Coronary artery (tissue), 2 donors: ENCODE results near the gene CA4.
"Not testable (repeated sequence)": the region's sequence is repeated elsewhere in the genome, so short reads cannot be mapped to it uniquely, and the experiment has no call there.

Source experiments
- DNase-seq: peaks from one replicate; pipeline ENCODE4 v3.0.0-alpha.2; 2017; ENCODE audit warnings: low spot score
- H3K27ac ChIP-seq, 2 donors: fragments of 200-600 bp; sonication (generic); one replicate each; pipeline ENCODE4 v1.5.1; 2016 to 2019
- H3K4me3 ChIP-seq: fragments of 200-600 bp; sonication (generic); 2 replicates; pipeline ENCODE4 v1.5.1; 2016; ENCODE audit warnings: mild to moderate bottlenecking, moderate library complexity
- CTCF ChIP-seq: fragments of 200-600 bp; sonication (generic); IDR thresholded peaks from one replicate; pipeline ENCODE4 v1.5.1; 2019; ENCODE audit warnings: antibody characterized with exemption

CA4 gene

DNA sequence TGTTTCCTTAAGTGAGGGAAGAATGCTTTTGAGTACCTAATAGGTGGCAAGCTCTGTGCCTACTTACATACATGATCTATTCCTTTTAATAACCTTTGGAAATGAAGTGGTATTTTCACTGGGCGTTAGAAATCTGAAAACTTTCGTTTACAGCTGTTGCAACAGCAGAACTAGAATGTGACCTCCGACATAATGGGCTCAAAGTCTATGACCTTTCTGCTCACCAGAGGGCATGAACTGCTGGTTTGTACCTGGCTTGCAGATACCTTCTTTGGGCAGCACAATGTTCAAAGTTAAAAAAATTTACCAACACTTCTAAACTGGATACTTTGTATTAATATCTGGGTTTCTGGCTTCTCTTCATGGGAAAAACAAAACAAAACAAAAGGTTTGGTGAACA lies 24.3 kb downstream of the CA4 start:
- no peak for DNase-seq
- no peak overlapping the region for H3K27ac ChIP-seq
- no peak for TF ChIP-seq CTCF
- H3K4me3 ChIP-seq, result no peak overlapping the region

DNA sequence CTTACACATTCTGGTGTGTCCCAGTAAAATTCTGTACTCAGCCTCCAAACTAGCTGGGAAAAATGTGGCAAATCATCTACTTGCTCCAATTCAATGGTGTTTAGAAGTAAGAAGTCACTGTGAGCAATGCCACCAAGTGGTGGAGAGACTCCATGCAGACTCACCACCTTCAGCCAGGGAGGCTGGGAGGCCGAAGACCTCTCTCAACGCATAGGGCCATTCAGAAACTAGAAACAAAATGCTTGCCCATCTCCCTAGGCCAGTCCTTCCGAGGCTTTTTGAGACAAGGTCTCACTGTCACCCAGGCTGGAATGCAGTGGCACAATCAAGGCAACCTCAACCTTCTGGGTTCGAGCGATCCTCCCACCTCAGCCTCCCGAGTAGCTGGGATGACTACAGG lies 25.0 kb downstream of the CA4 start:
- H3K4me3 ChIP-seq, H3K27ac ChIP-seq, DNase-seq: not testable (repeated sequence)

- not testable (repeated sequence) for H3K27ac ChIP-seq, DNase-seq, H3K4me3 ChIP-seq
Measured at GRCh38 chr17:60176763-60177162, 27.0 kb downstream of the CA4 start.

DNA sequence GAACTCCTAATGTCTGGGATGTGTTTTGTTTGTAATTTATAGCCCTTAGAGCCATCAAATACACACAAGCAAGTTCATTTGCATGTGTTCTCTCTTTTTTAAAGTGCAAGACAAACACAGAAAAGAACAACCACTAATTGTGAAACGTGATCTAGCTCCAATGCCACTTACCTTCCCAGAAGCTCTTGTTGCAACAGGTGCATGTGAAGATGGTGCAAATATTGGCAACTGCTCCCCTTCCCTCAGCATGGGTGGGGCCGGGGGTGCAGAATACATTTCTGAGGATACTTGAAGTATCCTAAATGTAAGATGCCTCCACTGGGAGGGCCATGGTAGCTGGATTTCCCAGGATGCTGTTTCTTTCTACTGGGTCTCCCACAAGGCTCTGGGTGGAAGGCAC lies 28.4 kb downstream of the CA4 start:
- H3K27ac ChIP-seq, H3K4me3 ChIP-seq, DNase-seq: not testable (repeated sequence)

GRCh38 chr17:60180380-60180779 lies 30.6 kb downstream of the CA4 start:
- not testable (repeated sequence) for DNase-seq, H3K4me3 ChIP-seq, H3K27ac ChIP-seq

DNA sequence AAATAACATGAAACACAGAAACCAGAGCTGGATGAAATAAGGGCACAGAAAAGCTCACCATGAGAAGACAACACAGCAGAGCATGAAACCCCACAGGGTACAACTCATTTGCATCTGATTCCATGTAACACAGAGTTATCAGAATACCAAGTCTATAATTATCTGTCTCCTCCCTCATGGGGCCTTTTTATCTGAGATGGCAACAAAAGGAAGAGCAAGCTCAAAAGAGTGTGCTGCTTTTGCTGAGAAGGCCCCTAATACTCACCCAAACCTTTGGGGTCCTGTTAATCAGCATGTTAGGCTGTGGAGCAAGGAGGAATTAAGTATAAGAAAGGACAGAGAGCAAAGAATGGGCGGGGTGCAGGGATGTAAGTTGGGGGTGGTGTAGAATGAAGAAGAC lies 36.6 kb downstream of the CA4 start:
- H3K4me3 ChIP-seq, DNase-seq: not testable (repeated sequence)
- H3K27ac ChIP-seq, result peak overlapping the region in 1 of 2 donors; percentile 38

DNA sequence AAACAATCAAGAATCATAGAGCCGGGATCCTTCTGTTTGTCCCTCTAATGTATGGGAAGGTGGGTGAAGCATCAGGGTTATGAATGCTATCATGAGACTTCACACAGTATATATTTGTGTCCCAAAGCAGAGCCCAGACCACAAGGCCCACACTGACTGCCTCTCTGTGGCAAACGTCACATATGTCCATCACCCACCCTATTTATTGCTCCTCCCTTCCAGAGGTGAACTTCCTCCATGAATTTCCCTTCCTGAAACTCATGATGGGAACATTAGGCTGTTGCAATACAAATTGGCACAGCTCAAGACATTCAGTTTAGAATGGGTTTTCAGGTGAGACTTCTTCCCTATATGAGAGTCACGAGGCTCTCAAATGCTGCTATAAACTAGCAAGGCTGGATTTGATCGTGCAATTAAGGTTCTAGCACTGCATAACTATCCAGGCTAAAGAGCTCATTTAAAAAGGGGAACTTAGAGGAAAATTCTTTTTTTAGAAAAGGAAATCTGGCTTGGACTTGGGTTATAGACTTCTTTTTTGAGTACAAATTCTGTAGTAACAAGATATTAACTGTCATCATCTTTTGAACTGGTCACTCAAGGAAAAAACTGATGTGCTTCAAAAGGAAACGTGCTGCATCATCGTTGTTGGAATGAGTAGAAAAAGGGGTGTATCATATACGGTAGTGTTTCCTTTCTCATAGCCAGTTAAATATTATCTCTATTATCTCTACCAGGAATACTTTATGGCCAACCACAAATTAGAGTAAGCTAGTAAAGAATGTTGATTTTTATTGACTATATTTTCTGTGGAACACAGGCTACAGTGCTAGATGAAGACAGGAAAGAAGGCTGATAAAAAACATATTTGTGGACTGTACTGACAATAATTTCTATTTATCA lies 37.3 kb downstream of the CA4 start:
- not testable (repeated sequence) for DNase-seq, H3K4me3 ChIP-seq
- peak overlapping the region in 1 of 2 donors; percentile 38 for H3K27ac ChIP-seq

GRCh38 chr17:60188759-60189158 lies 39.0 kb downstream of the CA4 start:
- H3K4me3 ChIP-seq, result no peak overlapping the region
- TF ChIP-seq CTCF, result no peak
- H3K27ac ChIP-seq, result no peak overlapping the region
- DNase-seq, result no peak

- H3K27ac ChIP-seq, DNase-seq, H3K4me3 ChIP-seq: not testable (repeated sequence)
Measured at GRCh38 chr17:60190032-60190431, 40.3 kb downstream of the CA4 start.

GRCh38 chr17:60193032-60193431 lies 43.3 kb downstream of the CA4 start:
- H3K27ac ChIP-seq, H3K4me3 ChIP-seq, DNase-seq: not testable (repeated sequence)

GRCh38 chr17:60193482-60193881 lies 43.7 kb downstream of the CA4 start:
- H3K4me3 ChIP-seq, result no peak overlapping the region
- H3K27ac ChIP-seq, result no peak overlapping the region
- no peak for TF ChIP-seq CTCF
- DNase-seq, result no peak

GRCh38 chr17:60194141-60194540 lies 44.4 kb downstream of the CA4 start:
- not testable (repeated sequence) for H3K27ac ChIP-seq, DNase-seq, H3K4me3 ChIP-seq

DNA sequence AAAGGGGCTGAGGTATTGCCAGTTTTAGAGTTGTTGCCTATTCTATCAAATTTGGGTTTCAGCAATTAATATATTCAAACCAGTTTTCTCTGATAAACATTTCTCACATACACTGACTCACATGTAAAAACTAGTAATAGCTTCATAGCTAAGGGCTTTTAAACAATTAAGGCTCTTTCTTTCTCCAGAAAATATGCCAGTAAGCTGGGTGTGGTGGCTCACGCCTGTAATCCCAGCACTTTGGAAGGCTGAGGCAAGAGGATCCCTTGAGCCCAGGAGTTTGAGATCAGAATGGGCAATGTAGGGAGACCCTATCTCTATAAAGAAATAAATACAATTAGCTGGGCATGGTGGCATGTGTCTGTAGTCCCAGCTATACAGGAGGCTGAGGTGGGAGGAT lies 48.9 kb downstream of the CA4 start:
- not testable (repeated sequence) for H3K4me3 ChIP-seq, DNase-seq, H3K27ac ChIP-seq

DNA sequence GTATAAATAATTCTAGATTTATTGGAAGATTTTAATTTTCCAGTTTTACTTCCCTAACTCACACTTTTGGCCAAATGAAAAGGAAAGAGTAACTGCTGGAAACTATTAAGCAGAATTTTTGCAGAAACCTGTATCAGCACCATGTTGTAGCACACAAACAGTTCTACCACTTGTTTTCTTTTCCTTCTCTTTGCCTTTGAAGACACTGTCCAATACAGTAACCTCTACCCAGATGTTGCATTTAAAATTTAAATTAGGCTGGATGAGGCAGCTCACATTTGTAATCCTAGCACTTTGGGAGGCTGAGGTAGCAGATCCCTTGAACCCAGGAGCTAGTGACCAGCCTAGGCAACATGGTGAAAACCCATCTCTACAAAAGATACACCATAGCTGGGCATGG lies 56.0 kb downstream of the CA4 start:
- not testable (repeated sequence) for DNase-seq, H3K4me3 ChIP-seq, H3K27ac ChIP-seq

- not testable (repeated sequence) for H3K4me3 ChIP-seq, H3K27ac ChIP-seq, DNase-seq
Measured at GRCh38 chr17:60208302-60208701, 58.5 kb downstream of the CA4 start.
